Osteoblast (primary cell): ENCODE results near the gene WDR72. TPM values are rescaled to one million over a fixed set of nuclear protein-coding genes. Genes with fewer than 3 reads are reported as not detected.

Source experiments
- DNase-seq: peaks from one replicate; pipeline ENCODE4 v3.0.0; 2011; ENCODE audit warnings: low spot score, mixed read lengths; ENCODE audit not compliant: insufficient read length; ENCODE audit errors: missing footprints
- H2AFZ ChIP-seq: 2 replicates; pipeline ENCODE4 v1.6.0; 2011; ENCODE audit warnings: mild to moderate bottlenecking, low read length
- H3K27ac ChIP-seq: 2 replicates; pipeline ENCODE4 v1.5.1; 2011; ENCODE audit warnings: mild to moderate bottlenecking, low read depth, low read length, moderate library complexity
- H3K27me3 ChIP-seq: 2 replicates; pipeline ENCODE4 v1.6.0; 2012; ENCODE audit warnings: mild to moderate bottlenecking, control low read depth, inconsistent platforms, low read length, moderate library complexity; ENCODE audit not compliant: insufficient read depth
- H3K36me3 ChIP-seq: 2 replicates; pipeline ENCODE4 v1.5.1; 2011; ENCODE audit warnings: mild to moderate bottlenecking, low read length, control low read depth, moderate library complexity; ENCODE audit not compliant: insufficient read depth
- H3K4me1 ChIP-seq: 2 replicates; pipeline ENCODE4 v1.5.1; 2011; ENCODE audit warnings: mild to moderate bottlenecking, low read length, control low read depth, moderate library complexity; ENCODE audit not compliant: insufficient read depth
- H3K4me2 ChIP-seq: 2 replicates; pipeline ENCODE4 v1.6.0; 2011; ENCODE audit warnings: mild to moderate bottlenecking, low read length; ENCODE audit not compliant: insufficient read depth
- H3K4me3 ChIP-seq: fragments of 200-600 bp; sonication (generic); 3 replicates; pipeline ENCODE4 v1.5.1; 2012; ENCODE audit warnings: mild to moderate bottlenecking, low read length, inconsistent platforms; ENCODE audit not compliant: insufficient read depth
- H3K79me2 ChIP-seq: 2 replicates; pipeline ENCODE4 v1.6.0; 2012; ENCODE audit warnings: mild to moderate bottlenecking, low read length, control low read depth, inconsistent platforms; ENCODE audit not compliant: insufficient read depth
- H3K9me3 ChIP-seq: 2 replicates; pipeline ENCODE4 v1.5.1; 2011; ENCODE audit warnings: low read depth, low read length, control low read depth
- H4K20me1 ChIP-seq: 2 replicates; pipeline ENCODE4 v1.6.0; 2012; ENCODE audit warnings: mild to moderate bottlenecking, low read length, control low read depth; ENCODE audit not compliant: insufficient read depth
- small RNA-seq: library from RNA; depleted of rRNA; stranded (forward); fragments of <200 nt; gene quantifications from one replicate; pipeline ENCODE3, GENCODE V24; 2012
- total RNA-seq: library from RNA; depleted of rRNA; stranded (reverse); fragments of >200 nt; gene quantifications from 2 replicates; pipeline ENCODE4 v1.2.3, GENCODE V29; 2012
- TF ChIP-seq, protein P1 (sequence below): IDR thresholded peaks from 2 replicates; pipeline ENCODE4 v1.5.1; 2011; ENCODE audit warnings: mild to moderate bottlenecking, low read depth, low read length, moderate library complexity; ENCODE audit errors: extremely low read depth

Gene WDR72
- total RNA-seq, 1 donor, result not detected

DNA sequence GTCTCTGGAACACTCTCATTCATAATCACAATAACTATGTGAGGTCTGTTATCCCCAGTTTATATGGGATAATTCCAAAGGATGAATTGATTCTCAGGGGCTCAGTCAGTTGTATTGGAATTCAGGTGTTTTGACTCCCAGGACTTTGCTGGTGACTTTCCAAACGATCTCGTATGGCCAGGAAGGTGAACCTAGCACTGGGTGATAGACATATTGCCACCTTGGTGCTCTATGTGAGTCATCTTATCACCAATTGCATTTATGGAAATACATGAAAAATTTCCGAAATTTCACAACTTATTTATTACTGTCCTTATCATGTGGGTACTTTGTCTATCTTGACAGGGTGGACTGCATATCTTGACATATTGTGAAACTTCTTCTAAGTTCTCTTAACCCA lies 287.3 kb downstream of the WDR72 start:
- Histone ChIP-seq H3K9me3 (peaks cover 3% of the 10 kb centered on the region), H3K36me3 (no peaks in the 10 kb centered on the region), H4K20me1 (no peaks in the 10 kb centered on the region), H3K27me3 (no peaks in the 10 kb centered on the region), H2AFZ (no peak overlapping the region), H3K4me2 (no peak overlapping the region), H3K27ac (no peak overlapping the region), H3K4me3 (no peak overlapping the region), H3K4me1 (no peaks in the 10 kb centered on the region), H3K79me2 (no peaks in the 10 kb centered on the region)
- TF ChIP-seq, protein P1, sequence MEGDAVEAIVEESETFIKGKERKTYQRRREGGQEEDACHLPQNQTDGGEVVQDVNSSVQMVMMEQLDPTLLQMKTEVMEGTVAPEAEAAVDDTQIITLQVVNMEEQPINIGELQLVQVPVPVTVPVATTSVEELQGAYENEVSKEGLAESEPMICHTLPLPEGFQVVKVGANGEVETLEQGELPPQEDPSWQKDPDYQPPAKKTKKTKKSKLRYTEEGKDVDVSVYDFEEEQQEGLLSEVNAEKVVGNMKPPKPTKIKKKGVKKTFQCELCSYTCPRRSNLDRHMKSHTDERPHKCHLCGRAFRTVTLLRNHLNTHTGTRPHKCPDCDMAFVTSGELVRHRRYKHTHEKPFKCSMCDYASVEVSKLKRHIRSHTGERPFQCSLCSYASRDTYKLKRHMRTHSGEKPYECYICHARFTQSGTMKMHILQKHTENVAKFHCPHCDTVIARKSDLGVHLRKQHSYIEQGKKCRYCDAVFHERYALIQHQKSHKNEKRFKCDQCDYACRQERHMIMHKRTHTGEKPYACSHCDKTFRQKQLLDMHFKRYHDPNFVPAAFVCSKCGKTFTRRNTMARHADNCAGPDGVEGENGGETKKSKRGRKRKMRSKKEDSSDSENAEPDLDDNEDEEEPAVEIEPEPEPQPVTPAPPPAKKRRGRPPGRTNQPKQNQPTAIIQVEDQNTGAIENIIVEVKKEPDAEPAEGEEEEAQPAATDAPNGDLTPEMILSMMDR, result no peak
- DNase-seq, result no peak

DNA sequence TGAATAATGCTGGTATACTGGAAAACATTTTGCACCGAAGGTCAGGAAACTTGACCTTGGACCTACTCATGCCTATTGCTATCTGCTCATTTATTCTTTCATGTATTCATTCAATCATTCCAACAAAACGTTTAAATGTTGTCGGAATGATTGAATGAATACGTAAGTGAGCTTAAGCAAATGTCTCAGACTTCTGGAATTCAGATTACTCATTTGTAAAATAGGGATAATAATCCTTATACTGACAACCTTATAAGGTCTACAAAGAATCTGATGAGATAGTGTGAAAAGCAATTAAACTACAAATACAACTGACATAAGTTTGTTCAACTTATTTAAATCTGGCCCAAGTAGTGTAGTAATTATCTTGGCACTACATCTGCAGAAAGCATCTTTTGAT lies 288.7 kb downstream of the WDR72 start:
- Histone ChIP-seq H4K20me1 (no peaks in the 10 kb centered on the region), H3K79me2 (no peaks in the 10 kb centered on the region), H3K9me3 (peaks cover 3% of the 10 kb centered on the region), H3K4me3 (no peak overlapping the region), H3K27me3 (no peaks in the 10 kb centered on the region), H3K36me3 (no peaks in the 10 kb centered on the region), H3K4me1 (no peaks in the 10 kb centered on the region), H2AFZ (no peak overlapping the region), H3K4me2 (no peak overlapping the region), H3K27ac (no peak overlapping the region)
- DNase-seq, result no peak
- TF ChIP-seq, protein P1, result no peak

DNA sequence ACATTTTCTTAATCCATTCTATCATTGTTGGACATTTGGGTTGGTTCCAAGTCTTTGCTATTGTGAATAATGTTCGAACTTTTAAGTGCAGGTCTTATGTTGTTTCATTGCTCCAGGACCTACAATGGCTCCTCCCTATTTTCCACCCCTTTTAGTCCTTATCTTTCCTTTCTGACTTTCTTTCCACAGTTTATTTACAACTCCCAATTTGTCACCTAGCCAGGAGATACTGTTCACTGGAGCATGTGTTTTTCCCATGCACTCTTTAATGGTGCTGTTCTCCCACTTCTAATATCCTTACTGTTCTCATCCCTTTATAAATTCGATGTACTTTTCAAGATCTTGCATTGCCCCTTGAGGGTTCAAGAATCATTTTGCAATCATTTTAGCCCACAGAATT lies 290.0 kb downstream of the WDR72 start:
- Histone ChIP-seq H2AFZ (no peak overlapping the region), H3K4me1 (no peaks in the 10 kb centered on the region), H3K36me3 (no peaks in the 10 kb centered on the region), H3K27ac (no peak overlapping the region), H3K4me2 (no peak overlapping the region), H3K27me3 (no peaks in the 10 kb centered on the region), H3K9me3 (peaks cover 3% of the 10 kb centered on the region), H3K79me2 (no peaks in the 10 kb centered on the region), H3K4me3 (no peak overlapping the region), H4K20me1 (no peaks in the 10 kb centered on the region)
- no peak for DNase-seq
- TF ChIP-seq, protein P1, result no peak

Small RNA genes lying within 50 kb of the gene (small RNA-seq; reads per million reads assigned to genes)
- gene RNU2-53P (0.30 reads per million), gene RNU6-449P (not detected)

Other genes with a start within 250 kb of the WDR72 start
- under 0.01 TPM in 1 of 2 replicates, not detected in the other for gene UNC13C, start 218.8 kb upstream of the WDR72 start, total RNA-seq